GM18907 (cell line): ENCODE measurements around the gene DYDC2.

Experiments used
- ATAC-seq: cut with Tn5 transposase; IDR thresholded peaks from one replicate; pipeline ENCODE4 v1.9.1; 2021; ENCODE audit warnings: mild to moderate bottlenecking, moderate library complexity; ENCODE audit not compliant: unreplicated experiment

Gene DYDC2

DNA sequence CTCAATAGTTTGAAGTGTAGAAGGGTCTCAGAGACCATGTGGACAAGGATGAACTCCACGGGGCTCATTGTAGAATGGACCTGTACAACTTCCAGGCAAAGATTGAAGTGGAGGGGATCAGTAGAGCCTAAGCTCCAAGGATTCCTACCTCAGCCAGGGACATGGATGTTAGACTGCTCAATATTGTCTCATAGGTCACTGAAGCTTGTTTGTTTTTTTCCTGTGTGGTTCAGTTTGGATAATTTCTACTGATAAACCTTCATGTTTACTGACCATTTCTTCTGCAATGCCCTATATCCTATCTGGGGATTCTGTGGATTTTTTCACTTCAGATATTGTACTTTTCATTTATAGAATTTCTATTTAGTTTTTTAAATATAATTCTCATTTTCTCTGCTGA lies 8.9 kb downstream of the DYDC2 start:
- no peak for ATAC-seq

DNA sequence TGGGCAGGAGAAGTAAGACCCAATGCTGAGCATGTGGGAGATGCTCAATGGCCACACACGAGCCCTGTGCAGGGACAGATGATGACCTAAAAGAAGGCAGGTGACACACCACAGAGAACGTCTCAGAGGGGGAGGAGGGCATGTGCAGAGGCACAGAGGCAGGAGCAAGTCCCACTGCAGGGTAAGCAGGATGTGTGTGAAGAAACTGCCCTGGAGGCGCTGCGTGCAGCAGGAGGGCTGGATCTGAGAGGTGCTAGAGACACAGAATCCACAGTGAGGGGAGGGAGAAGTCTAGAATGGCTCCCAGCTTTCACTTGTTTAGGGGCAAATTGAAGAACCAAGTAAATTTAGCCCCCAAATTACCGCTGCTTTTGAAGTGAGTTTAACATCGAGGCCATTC lies 14.9 kb downstream of the DYDC2 start:
- ATAC-seq = no peak

DNA sequence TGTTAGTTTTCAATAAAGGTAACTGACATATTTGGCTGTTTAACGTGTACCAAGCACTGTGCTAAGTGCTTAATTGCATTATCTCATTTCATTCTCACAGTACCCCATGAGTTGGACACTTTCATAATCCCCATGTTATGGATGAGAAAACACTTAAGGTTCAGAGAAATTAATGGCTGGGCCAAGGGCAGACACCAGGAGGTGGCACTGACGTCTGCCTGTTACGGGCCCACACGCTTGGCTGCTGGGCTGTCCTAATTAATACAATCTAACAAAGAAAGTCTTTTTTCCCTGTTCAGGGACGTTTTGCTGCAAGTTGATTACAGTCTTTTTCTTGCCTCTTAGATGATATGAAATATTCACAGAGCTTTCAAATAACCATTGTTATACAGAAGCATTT lies 16.1 kb downstream of the DYDC2 start:
- ATAC-seq = no peak

DNA sequence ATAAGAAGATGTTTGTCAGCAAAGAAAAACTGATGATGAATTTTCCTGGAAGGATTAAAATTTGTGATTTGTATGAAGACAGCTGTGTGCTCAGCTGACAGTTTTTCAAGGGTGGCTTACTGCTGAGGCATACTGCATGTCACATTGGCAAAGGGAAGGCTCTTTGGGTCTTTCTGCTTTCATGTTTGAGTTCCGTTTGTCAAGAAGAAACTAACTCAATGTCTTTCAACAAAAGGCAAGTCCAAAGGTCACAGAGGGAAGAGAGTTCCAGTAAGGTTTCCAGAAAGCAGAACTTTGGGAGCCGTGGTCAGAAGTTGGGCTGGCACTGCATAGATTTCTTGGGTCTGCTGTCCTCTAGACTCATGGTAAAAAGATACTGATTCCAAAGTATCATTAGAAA lies 16.9 kb downstream of the DYDC2 start:
- no peak for ATAC-seq

DNA sequence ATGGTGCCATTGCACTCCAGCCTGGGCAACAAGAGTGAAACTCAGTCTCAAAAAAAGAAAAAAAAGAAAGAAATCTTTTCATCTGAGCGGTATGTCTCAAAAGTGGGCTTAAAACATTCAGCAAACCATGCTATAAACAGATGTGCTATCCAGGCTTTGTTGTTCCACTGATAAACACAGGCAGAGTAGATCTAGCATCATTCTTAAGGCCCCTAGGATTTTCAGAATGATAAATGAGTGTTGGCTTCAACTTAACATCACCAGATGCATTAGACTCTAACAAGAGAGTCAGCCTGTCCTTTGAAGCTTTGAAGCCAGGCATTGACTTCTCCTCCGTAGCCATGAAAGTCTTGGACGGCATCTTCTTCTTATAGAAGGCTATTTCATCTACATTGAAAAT lies 23.1 kb downstream of the DYDC2 start:
- no peak for ATAC-seq

DNA sequence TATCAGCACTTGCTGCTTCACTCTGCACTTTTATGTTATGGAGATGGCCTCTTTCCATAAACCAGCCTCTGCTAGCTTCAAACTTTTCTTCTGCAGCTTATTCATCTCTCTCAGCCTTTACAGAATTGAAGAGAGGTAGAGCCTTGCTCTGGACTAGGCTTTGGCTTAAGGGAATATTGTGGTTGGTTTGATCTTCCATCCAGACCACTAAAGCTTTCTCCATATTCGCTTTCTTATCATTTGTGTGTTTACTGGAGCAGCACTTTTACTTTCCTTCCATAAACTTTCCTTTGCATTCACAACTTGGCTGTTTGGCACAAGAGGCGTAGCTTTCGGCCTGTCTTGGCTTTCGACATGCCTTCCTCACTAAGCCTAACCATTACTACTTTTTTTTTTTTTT lies 23.6 kb downstream of the DYDC2 start:
- ATAC-seq = no peak

DNA sequence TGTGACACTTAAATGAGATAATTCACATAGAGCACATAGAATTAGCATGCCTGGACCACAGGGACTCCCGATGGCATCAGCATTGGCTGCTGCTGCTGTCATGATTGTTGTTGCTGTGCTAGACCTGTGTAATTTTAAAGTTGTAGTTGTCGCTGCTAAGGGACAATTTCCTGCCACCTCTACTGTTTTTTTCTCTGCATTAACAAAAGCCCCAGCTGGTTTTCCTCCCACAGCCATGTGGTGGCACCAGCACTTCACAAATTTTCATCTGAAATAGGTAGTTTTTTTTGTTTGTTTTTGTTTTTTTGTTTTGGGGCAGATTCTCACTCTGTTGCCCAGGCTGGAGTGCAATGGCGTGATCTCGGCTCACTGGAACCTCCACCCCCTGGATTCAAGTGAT lies 26.4 kb downstream of the DYDC2 start:
- no peak for ATAC-seq

DNA sequence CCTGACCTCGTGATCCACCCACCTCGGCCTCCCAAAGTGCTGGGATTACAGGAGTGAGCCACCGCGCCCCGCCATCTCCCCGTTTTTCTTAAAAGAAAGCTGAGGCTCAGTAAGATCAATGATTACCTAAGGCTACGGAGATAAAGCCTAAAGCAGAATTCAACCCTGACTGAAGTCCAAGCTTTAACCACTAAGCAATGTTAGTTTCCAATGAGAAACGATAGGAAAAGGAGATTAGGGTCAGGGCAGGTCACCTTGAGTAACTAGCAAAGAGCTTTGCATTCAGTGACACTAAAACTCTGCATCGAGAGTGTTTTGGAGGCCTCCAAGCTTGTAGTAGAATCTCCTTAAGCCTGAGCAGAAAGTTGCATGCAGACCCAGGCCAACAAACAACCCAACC lies 34.2 kb downstream of the DYDC2 start:
- no peak for ATAC-seq

DNA sequence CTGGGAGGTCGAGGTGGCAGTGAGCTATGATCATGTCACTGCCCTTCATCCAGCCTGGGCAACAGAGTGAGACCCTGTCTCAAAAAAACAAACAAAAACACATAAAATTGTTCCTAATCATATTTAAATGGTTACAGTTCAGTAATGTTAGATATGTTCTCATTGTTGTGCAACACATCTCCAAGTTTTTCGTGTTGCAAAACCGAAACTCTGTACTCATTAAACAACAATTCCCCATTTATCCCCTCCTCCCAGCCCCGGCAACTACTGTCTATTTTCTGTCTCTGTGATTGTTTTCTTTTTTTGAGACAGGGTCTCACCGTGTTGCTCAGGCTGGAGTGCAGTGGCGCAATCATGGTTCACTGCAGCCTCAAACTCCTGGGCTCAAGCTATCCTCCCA lies 35.7 kb downstream of the DYDC2 start:
- ATAC-seq = no peak

DNA sequence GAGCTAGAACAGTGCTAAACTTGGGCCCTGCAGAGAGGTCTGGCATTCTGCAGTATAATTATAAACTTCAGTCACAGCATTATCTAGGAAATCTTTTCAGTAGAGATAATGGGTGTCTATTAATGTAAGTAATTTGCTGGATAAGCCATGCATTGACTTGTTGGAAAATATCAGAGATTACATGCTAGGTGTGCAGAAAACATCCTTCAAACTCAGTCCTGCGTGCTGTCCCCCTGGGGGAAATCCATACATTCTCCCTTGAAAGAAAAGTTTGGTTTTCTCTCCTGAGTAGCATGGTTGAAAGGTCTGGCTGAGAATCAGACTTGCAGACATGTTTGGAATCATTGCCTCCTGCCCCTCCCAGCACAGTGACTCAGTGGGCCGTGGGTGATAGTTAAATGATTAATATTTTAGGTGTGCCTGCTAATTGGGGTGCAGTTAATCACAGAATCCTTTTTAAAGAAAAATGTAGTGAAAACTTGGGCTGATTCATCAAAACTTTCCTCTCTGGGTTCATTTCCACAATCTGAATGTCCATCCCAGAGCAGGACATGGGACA lies 37.9 kb downstream of the DYDC2 start:
- ATAC-seq = no peak

DNA sequence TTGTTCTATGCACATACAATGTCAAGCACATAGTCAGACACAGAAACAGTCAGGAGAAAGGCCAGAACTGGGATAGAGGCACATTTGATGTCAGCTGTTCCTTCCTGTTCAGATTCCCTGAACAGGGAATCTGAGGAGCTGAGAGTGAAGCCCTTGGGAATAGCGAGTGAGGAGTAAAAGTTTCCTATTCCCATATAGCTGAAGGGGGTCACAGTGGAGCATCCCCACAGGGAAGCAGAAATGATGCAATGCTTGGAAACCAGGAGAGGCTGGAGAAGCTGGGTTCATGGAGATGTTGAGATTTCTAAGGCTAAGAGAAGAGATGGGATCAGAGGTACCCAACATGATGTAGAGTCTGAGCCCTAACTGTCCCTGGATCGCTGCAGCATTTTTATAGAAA lies 40.4 kb downstream of the DYDC2 start:
- no peak for ATAC-seq

DNA sequence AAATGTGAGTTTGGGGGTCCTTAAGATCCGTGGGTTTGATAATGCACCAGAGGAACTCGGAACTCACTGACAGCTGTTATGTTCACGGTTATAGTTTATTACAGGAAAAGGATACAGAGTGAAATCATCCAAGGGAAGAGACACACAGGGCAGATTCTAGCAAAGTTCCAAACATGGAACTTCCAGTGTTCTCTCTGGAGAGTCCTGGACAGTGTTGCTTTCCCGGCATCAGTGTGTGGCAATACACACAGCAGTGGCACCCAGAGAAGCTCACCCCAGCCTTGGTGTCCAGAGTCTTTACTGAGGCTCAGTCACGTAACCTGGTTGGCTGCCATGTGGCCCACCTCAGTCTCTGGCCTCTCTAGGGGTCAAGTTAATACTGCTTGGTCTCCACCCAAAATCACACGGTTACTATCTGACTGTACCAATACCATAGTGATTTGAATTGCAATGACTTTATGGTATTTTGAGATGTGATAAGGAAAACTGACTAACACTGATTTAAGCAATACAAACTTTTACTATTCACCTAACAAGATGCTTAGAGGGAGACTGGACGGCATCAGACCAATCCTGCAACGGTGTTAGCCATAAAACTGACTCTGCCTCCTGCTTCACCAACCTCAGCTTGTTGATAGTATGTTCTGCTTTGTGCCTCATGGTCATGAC lies 43.7 kb downstream of the DYDC2 start:
- ATAC-seq = no peak

DNA sequence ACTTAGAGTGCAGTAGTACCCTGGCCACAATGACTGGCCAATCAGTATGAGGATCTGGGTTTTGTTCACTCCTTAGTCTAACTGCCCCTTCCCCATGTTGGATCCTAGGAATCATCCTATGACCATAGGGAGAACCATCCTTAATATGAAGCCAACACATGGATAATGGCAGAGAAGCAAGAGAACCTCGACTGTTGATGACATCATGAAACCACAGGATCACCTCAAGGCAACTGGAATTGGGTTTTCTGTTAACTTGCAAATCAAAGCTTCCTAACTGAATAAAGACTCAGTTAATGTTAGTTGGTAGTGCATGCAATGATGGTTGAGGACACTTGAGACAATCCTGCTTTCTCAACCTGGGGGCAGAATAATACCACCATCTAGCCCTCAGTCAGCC lies 48.5 kb downstream of the DYDC2 start:
- ATAC-seq = no peak

DNA sequence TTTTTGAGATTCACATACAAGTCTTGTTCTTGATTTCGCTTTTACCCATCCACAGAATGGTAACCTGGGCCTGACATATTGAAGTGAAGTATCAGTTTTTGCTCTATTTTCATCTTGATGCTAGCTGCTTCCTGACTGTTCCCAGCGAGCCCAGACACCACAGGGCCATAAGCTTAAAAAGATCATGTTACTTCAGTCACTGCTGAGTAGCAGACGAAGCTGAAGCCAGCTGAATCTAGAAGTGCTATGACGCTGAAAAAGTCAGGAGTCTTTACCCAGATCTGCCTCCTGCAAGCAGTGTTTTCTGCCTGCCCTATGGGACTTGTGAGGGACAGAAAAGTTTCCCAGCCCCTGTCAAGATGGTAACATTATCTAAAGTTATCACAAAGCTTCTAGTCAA lies 49.0 kb downstream of the DYDC2 start:
- ATAC-seq = no peak

DNA sequence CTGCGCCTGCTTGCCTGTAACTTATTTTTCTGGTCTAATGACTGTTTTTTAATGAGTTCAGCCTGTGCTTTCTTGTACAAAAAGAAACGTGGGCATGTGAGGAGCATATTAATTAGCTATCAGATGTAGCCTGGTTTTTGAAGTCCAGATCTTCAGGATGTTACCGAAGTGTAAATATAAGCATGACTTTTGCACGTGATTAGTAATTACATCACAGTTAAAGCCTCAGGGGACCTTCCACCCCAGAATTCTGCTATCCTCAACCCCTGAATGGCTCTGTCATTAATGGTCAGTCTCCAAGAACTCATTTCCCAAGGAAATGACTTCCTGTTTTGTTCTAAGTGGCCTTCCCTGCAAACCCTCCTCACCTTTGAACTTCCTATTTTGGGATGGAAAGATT lies 49.6 kb downstream of the DYDC2 start:
- ATAC-seq = no peak

DNA sequence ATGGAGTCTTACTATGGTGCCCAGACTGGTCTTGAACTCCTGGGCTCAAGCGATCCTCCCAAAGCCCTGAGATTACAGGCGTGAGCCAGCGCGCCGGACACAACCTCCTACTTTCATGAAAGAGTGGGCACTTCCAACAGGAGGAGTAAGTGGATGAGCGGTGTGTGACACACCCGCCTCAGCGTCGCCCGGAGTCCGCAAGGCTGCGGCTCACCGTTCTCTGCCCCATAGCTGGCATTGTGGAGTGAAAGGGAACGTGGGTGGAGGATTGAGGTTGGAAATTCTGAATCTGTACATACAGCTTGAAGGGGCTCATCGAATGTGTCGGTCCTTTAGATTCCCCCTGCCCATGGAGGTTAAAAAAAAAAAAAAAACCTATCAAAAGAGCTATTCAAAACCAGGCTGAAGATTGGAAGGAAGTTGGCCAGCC lies 51.2 kb downstream of the DYDC2 start:
- peak; percentile 29 for ATAC-seq

DNA sequence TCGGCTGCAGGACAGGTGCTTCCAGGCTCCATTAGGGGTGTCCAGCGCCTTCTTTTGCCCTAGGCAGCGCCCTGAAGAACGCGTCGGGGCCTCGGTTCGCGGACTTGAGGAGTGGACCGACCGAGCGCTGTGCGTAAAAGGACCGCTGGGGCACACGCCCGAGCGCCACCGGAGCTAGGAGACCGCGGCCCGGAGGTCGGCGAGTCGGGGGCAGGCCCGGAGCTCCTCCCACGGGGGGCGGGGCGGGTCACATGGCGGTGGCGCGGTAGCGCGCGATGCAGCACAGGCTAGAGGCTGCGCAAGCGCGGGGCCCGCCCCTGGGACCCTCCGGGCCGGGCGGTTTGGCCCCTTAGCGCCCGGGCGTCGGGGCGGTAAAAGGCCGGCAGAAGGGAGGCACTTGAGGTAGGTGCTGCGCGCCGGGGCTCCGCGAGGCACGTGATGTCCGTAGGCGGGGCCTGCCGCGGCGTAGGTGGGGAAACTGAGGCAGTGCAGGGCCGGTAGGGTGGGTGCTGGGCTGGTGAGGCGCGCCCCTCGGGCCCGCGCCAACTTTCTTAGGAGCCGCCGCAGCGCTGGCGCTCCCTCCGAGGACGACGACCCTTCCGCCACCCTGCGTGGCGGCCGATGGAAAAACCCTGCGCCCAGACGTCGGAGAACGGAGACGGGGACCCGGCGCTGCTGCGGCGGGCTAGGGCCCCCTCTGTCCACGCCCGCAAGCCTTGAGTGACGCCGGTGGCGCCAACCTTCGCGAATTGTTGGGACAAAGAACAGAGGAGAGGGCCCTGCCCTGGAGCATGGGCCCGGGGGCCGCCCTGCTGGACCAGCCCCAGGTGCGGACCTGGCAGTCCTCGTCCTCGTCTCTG lies 51.9 kb downstream of the DYDC2 start, which contains the start of gene PRXL2A:
TSS of gene PRXL2A (plus strand) at position 310 of the 860 bp plus-strand sequence. CDS start 11,917 bp downstream, outside the sequence.
- ATAC-seq = peak; percentile 96

DNA sequence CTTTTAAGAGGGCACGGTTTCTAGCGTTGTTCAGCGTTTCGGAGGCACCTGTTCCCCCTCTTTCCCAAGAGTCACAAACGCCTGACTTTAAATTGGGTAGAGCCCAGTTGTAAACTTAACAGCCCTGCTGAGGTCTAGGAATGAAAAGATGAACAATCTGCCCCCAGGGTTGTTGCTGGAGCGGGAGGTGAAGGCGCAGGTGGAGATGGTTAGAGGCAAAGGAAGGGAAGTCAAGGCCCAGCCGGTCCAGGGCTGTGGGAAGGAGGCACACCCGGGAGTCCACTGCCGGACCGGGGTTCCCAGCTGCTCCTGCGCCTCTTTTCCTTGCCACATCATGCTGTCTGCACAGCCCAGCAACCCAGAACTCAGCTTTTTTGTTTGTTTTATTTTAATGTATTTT lies 52.5 kb downstream of the DYDC2 start:
- no peak for ATAC-seq

DNA sequence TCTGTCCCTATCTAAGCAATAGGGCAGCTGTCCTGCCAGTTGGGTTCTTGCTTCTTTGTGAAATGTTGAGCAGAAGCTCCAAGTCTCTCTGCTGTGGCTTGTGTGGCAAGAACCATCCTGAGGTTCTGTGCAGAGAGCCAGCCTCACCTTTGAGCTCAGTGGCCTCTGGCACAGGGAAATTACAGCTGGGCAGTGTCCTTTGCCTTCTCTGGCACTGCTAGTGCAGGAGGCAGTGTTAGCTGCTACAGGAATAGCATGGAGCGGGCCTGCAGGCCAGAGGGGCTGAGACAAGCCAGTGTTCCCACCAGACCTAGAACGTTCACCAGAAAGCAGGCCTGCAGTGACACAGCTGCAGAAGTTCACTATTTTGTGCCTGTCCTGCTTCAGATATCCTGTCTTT lies 53.5 kb downstream of the DYDC2 start:
- no peak for ATAC-seq

DNA sequence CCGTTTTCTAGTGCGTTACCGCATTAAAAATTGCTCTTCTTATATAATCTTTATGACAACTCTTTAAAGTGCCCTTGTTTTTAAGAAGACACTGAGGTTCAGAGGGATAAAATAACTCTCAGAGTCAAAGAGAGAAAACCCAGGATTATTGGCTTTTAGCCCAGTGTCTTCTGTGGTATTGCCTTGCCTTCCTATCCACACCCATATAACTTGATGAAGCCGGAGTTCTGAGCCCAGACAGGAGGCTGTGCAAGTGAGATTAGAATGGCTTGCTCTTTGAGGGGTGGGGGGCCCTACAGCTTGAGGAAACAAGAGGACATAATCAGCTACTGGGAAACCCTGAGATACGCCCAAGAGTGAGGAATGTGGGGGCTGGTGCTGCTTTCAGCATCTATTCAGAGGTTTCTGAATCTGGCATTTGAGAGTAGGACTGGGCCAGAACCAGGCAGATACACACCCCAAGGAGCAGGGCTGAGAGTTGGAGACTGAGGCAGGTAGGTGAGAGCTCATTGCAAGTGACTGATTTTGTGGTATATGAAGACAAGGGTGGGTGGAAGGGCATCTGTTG lies 54.1 kb downstream of the DYDC2 start:
- no peak for ATAC-seq

DNA sequence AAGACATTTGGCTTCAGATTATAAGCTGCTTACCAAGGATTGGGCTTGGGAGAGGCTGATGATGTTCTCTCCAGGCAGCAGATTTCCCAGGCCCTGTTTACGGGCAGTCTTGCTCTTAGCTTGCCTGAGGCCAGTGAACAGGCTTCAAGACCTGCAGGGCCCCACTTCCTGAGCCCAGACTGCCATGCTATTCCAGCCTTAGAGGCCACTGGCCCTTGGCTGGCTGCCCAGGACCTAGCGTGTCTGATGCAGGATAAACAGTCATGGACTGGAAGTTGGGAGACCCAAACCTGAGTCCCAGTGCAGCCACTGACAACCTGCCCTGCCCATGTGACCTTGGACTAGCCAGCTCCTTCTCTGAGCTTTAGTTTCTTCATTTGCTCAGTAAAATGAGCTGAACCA lies 54.7 kb downstream of the DYDC2 start:
- ATAC-seq = no peak
